Measurements from ENCODE around the gene CETP. TPM values are rescaled to one million over a fixed set of nuclear protein-coding genes. Genes with fewer than 3 reads are reported as not detected.
"Not testable (repeated sequence)": the region's sequence is repeated elsewhere in the genome, so short reads cannot be mapped to it uniquely, and the experiment has no call there.

CETP gene
- total RNA-seq, 6 experiments from 2014 or later = 0.62 to 11.8 (median 4.7) TPM

GRCh38 chr16:57004387-57005250, 42.9 kb downstream of the CETP start:
- H3K27me3 ChIP-seq = no peaks in the 10 kb centered on the region
- H3K4me3 ChIP-seq = no peak overlapping the region
- H3K36me3 ChIP-seq = no peaks in the 10 kb centered on the region
- ATAC-seq = no peak
- no peaks in the 10 kb centered on the region for H3K4me1 ChIP-seq
- no peak for DNase-seq
- TF ChIP-seq POLR2A (IDR thresholded peaks at IDR 0.05) (no peak), CTCF (IDR thresholded peaks at IDR 0.05) (no peak)
- H3K9me3 ChIP-seq = no peaks in the 10 kb centered on the region
- H3K27ac ChIP-seq = no peak overlapping the region
- intact Hi-C loops (cut with DNase I) = no loop called here
- 79% methylated on average over 14 of the region's 15 CpGs for WGBS (ENCODE audit: insufficient coverage, low coverage, low lambda C conversion rate, missing lambda C conversion rate)

GRCh38 chr16:57005597-57005996, 43.8 kb downstream of the CETP start:
- H3K36me3 ChIP-seq; H3K27ac ChIP-seq; H3K27me3 ChIP-seq; H3K9me3 ChIP-seq; intact Hi-C loops (cut with DNase I); ATAC-seq; H3K4me1 ChIP-seq; H3K4me3 ChIP-seq: not testable (repeated sequence)
- DNase-seq = peak in 1 of 3 donors; percentile 9
- 45% methylated on average over 2 of the region's 2 CpGs for WGBS (ENCODE audit: insufficient coverage, low coverage, low lambda C conversion rate, missing lambda C conversion rate)

GRCh38 chr16:57007050-57007449, 45.3 kb downstream of the CETP start:
- TF ChIP-seq CTCF (IDR thresholded peaks at IDR 0.05) = no peak
- TF ChIP-seq POLR2A (IDR thresholded peaks at IDR 0.05) = no peak
- Histone ChIP-seq H3K27me3 (no peaks in the 10 kb centered on the region), H3K9me3 (no peaks in the 10 kb centered on the region), H3K4me3 (no peak overlapping the region), H3K36me3 (no peaks in the 10 kb centered on the region), H3K27ac (no peak overlapping the region), H3K4me1 (no peaks in the 10 kb centered on the region)
- 58% methylated on average over 5 of the region's 5 CpGs for WGBS (ENCODE audit: insufficient coverage, low coverage, low lambda C conversion rate, missing lambda C conversion rate)
- ATAC-seq (no peak), DNase-seq (peak in 1 of 3 donors; percentile 15)
- intact Hi-C loops (cut with DNase I) = no loop called here

- TF ChIP-seq POLR2A (IDR thresholded peaks at IDR 0.05) (no peak), CTCF (IDR thresholded peaks at IDR 0.05) (no peak)
- intact Hi-C loops (cut with DNase I) = no loop called here
- no peaks in the 10 kb centered on the region for H3K27me3 ChIP-seq
- no peaks in the 10 kb centered on the region for H3K4me1 ChIP-seq
- WGBS (ENCODE audit: insufficient coverage, low coverage, low lambda C conversion rate, missing lambda C conversion rate) = 76% methylated on average over 3 of the region's 3 CpGs
- no peak overlapping the region for H3K27ac ChIP-seq
- H3K36me3 ChIP-seq = no peaks in the 10 kb centered on the region
- ATAC-seq (no peak), DNase-seq (no peak)
- H3K4me3 ChIP-seq = no peak overlapping the region
- no peaks in the 10 kb centered on the region for H3K9me3 ChIP-seq
Observed at GRCh38 chr16:57007530-57007929, 45.8 kb downstream of the CETP start.

- TF ChIP-seq POLR2A (IDR thresholded peaks at IDR 0.05) (no peak), CTCF (IDR thresholded peaks at IDR 0.05) (no peak)
- no peaks in the 10 kb centered on the region for H3K4me1 ChIP-seq
- H3K27me3 ChIP-seq = no peaks in the 10 kb centered on the region
- no peaks in the 10 kb centered on the region for H3K36me3 ChIP-seq
- DNase-seq (no peak), ATAC-seq (no peak)
- no peak overlapping the region for H3K27ac ChIP-seq
- 96% methylated on average over 1 of the region's 1 CpG for WGBS (ENCODE audit: insufficient coverage, low coverage, low lambda C conversion rate, missing lambda C conversion rate)
- intact Hi-C loops (cut with DNase I) = no loop called here
- no peaks in the 10 kb centered on the region for H3K9me3 ChIP-seq
- no peak overlapping the region for H3K4me3 ChIP-seq
Observed at GRCh38 chr16:57008440-57008839, 46.7 kb downstream of the CETP start.

All from right lobe of liver (tissue), 6 donors.